Psoas muscle (tissue), 8 donors: ENCODE measurements around the gene PCBP3. TPM values are rescaled to one million over a fixed set of nuclear protein-coding genes. Genes with fewer than 3 reads are reported as not detected.
A peak's percentile ranks its signal among the peaks of the same experiment; 100 is the strongest.

Source experiments
- ATAC-seq, 4 donors: fragments of 200-7000 bp; cut with Tn5 transposase; one replicate each; pipeline ENCODE4 v1.9.1; 2020; ENCODE audit warnings: moderate library complexity in 3 of 4, mild to moderate bottlenecking in 2 of 4
- DNase-seq, 2 donors: peaks; one replicate each; pipeline ENCODE4 v3.0.0-alpha.2; 2020
- H3K27ac ChIP-seq: fragments of 200-600 bp; one replicate; pipeline ENCODE4 v1.8.0; 2022
- H3K27me3 ChIP-seq, 3 donors: fragments of 200-600 bp in 1 of 3; one replicate each; pipeline versions ENCODE4 v1.6.1 to v1.8.0; 2013 to 2022; ENCODE audit warnings: low read length in 2 of 3, mild to moderate bottlenecking in 2 of 3, moderate library complexity in 1 of 3; ENCODE audit not compliant: insufficient read depth in 3 of 3
- H3K36me3 ChIP-seq, 2 donors: fragments of 200-600 bp in 1 of 2; one replicate each; pipeline versions ENCODE4 v1.6.1 to v1.8.0; 2013 to 2022; ENCODE audit warnings: low read depth in 1 of 2, mild to moderate bottlenecking in 1 of 2, moderate library complexity in 1 of 2; ENCODE audit not compliant: insufficient read depth in 1 of 2
- H3K4me1 ChIP-seq: fragments of 200-600 bp; one replicate; pipeline ENCODE4 v1.8.0; 2022
- H3K4me3 ChIP-seq: fragments of 200-600 bp; one replicate; pipeline ENCODE4 v1.8.0; 2022; ENCODE audit warnings: mild to moderate bottlenecking
- H3K9me3 ChIP-seq: fragments of 200-600 bp; one replicate; pipeline ENCODE4 v1.8.0; 2022
- WGBS, 3 donors: extraction: QIAGEN DNeasy Blood & Tissue Kit; methylation state at CpG; one replicate each; pipeline versions ENCODE4 v1.1.6 to v1.1.7; 2013; 5-methylcytosine and 5-hydroxymethylcytosine counted together
- intact Hi-C, 2 donors: fragments of 100-400 bp; cut with DNase I; formaldehyde crosslinking; loops; one replicate each; pipeline versions ENCODE4 v1.11.0 to v1.14.2; 2022
- polyA plus RNA-seq, 3 donors: library from polyadenylated mRNA; stranded (reverse); fragments of 200-250 nt; gene quantifications; one replicate each; pipeline ENCODE4 v1.2.3, GENCODE V29; 2013
- total RNA-seq, 4 donors: library from RNA; stranded (reverse); fragmentation: NEBNext Ultra II Directional in 2 of 4; extraction: Animal tissue kit (Norgen Biotek cat#: 25700) in 2 of 4; gene quantifications; one replicate each; pipeline versions ENCODE4 v1.2.1 to v1.2.4, GENCODE V29; 2021 to 2023
- TF ChIP-seq, protein P1 (sequence below): fragments of 200-600 bp; IDR thresholded peaks from one replicate; pipeline ENCODE4 v1.8.0; 2022; ENCODE audit warnings: antibody characterized with exemption
- donor health status: healthy with polysubstance abuse.
- donor health status: DM: no; HTN: no; CAD: no; lungs with moderate emphysema.
- donor health status: Bipolar disorder and iron deficiency.
- donor health status: healthy.
- donor health status: DM: yes; HTN: yes; CAD: no.
- donor health status: DM: no; HTN: no; CAD: no.
- donor health status: DM: no; HTN: no; CAD: no.
- donor health status: DM: yes; HTN: yes; CAD: no.

PCBP3 gene
- total and polyA plus RNA-seq, 7 donors, result 0.10 to 0.91 (median 0.33) TPM; not detected in 1

- no peak for ATAC-seq
- 80 to 83% (median 81%) methylated on average over 31 to 34 of the region's 34 CpGs for WGBS, 3 donors
- DNase-seq, result peak in 1 of 2 donors; percentile 46
- Histone ChIP-seq H3K9me3 (no peaks in the 10 kb centered on the region), H3K27me3 (peaks cover 0 to 20% (median 5%) of the 10 kb centered on the region in 3 donors), H3K4me3 (no peak overlapping the region), H3K36me3 (no peaks in the 10 kb centered on the region), H3K27ac (no peak overlapping the region), H3K4me1 (no peaks in the 10 kb centered on the region)
- TF ChIP-seq, protein P1, sequence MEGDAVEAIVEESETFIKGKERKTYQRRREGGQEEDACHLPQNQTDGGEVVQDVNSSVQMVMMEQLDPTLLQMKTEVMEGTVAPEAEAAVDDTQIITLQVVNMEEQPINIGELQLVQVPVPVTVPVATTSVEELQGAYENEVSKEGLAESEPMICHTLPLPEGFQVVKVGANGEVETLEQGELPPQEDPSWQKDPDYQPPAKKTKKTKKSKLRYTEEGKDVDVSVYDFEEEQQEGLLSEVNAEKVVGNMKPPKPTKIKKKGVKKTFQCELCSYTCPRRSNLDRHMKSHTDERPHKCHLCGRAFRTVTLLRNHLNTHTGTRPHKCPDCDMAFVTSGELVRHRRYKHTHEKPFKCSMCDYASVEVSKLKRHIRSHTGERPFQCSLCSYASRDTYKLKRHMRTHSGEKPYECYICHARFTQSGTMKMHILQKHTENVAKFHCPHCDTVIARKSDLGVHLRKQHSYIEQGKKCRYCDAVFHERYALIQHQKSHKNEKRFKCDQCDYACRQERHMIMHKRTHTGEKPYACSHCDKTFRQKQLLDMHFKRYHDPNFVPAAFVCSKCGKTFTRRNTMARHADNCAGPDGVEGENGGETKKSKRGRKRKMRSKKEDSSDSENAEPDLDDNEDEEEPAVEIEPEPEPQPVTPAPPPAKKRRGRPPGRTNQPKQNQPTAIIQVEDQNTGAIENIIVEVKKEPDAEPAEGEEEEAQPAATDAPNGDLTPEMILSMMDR, result no peak
- intact Hi-C loops, result no loop called here
Measured at GRCh38 chr21:45927851-45928850, 284.6 kb downstream of the PCBP3 start.

DNA sequence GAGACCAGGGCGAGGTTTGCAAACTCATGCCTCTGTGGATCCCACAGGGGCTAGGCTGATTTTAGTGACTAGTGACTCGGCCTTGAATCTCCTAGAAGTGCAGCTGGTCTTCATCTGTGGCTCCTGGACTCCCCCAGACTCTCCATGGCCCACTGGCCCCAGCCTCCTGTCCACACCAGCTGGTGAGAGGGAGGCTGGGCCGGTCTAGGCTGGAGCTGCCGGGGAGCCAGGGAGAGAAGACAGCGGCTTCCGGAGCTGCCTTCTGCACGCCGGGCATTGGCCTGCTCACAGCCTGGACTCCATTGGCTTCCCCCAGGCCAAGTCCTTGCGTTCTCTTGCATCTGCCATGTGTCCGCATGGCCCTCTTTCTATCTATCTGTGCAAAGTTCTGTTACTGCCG lies 285.9 kb downstream of the PCBP3 start:
- H3K9me3 ChIP-seq, result no peaks in the 10 kb centered on the region
- H3K4me3 ChIP-seq, result no peak overlapping the region
- DNase-seq (peak in 1 of 2 donors; percentile 9), ATAC-seq (no peak)
- H3K4me1 ChIP-seq, result no peaks in the 10 kb centered on the region
- intact Hi-C loops, result no loop called here
- no peak overlapping the region for H3K27ac ChIP-seq
- H3K27me3 ChIP-seq, result peaks cover 0 to 20% (median 5%) of the 10 kb centered on the region in 3 donors
- TF ChIP-seq, protein P1, result no peak
- no peaks in the 10 kb centered on the region for H3K36me3 ChIP-seq
- 72 to 94% (median 83%) methylated on average over 9 to 11 of the region's 11 CpGs for WGBS, 3 donors

DNA sequence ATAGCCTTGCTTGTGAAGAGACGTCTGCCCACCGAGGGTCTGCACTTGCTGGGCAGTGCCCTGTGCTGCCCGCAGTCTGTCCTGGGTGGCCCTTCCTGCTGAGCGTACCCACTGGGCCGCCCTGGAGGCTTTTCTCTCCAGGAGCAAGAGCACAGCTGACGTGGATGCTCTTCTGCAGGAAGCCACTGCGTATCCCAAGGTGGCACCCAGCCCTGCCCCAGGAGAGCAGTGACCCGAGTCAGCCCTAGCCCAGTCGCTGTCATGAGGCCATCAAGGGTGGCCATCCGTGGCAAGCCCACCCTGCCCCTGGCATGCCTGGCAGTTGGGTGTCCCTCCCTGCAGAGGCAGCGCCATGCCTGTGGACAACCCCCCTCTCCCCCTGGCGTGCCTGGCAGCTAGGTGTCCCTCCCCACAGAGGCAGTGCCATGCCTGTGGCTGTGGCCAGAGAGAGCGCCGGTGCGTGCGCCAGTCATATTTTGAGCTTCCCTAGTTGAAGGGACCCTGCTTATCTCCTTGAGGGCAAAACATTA lies 286.8 kb downstream of the PCBP3 start:
- DNase-seq (peak in 1 of 2 donors; percentile 42), ATAC-seq (no peak)
- Histone ChIP-seq H3K36me3 (no peaks in the 10 kb centered on the region), H3K4me3 (no peak overlapping the region), H3K27ac (no peak overlapping the region), H3K4me1 (no peaks in the 10 kb centered on the region), H3K27me3 (peaks cover 0 to 20% (median 7%) of the 10 kb centered on the region in 3 donors), H3K9me3 (no peaks in the 10 kb centered on the region)
- WGBS, 3 donors, result 90 to 93% (median 90%) methylated on average over 16 of the region's 16 CpGs
- intact Hi-C loops, result no loop called here
- TF ChIP-seq, protein P1, result no peak

DNA sequence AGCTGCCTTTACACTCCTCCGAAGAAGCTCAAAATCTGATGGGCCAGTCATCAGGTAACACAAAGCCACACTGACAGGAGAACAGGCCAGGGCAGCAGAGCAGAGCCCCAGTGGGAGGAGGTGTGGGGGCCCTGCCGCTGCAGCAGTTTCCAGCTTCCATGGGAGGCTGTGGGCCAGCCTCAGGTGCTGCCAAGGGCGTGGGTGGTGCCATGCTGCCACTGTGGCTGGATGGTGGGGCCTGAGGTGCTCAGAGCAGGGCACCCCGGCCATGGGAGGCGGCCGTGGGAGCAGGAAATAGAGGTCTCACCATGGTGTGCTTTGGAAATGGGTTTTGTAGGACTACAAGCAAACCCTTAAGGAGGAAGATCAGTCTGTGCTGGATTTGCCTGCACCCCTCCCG lies 287.3 kb downstream of the PCBP3 start:
- WGBS, 3 donors, result 72 to 87% (median 86%) methylated on average over 7 of the region's 7 CpGs
- no peak overlapping the region for H3K4me3 ChIP-seq
- DNase-seq, result peak in 1 of 2 donors; percentile 37
- peaks cover 0 to 20% (median 7%) of the 10 kb centered on the region in 3 donors for H3K27me3 ChIP-seq
- no peak overlapping the region for H3K27ac ChIP-seq
- TF ChIP-seq, protein P1, result no peak
- no peaks in the 10 kb centered on the region for H3K4me1 ChIP-seq
- H3K9me3 ChIP-seq, result no peaks in the 10 kb centered on the region
- no peaks in the 10 kb centered on the region for H3K36me3 ChIP-seq
- intact Hi-C loops, result no loop called here
- no peak for ATAC-seq
